HepG2 (cell line): ENCODE data around the gene HSPA5. TPM values are rescaled to one million over a fixed set of nuclear protein-coding genes. Genes with fewer than 3 reads are reported as not detected.

Experiments
- FOXA1 ChIP-seq, 2 experiments: fragments of 450-650 bp in 1 of 2; sonication (generic) in 1 of 2; formaldehyde crosslinking in 1 of 2; IDR thresholded peaks; 2 replicates each; pipeline versions ENCODE4 v1.4.0 to v1.6.1; 2016 to 2020; ENCODE audit warnings: missing genetic modification reagents in 1 of 2
- GATA4 ChIP-seq: sonication (generic); IDR thresholded peaks from 2 replicates; pipeline ENCODE4 v1.6.1; 2016; ENCODE audit warnings: antibody characterized with exemption, low read depth, borderline replicate concordance
- MATR3 ChIP-seq: sonication (generic); formaldehyde crosslinking; IDR thresholded peaks from 2 replicates; pipeline ENCODE4 v1.4.0; 2020; ENCODE audit warnings: missing genetic modification reagents
- NFIB ChIP-seq: sonication (generic); formaldehyde crosslinking; IDR thresholded peaks from 2 replicates; pipeline ENCODE4 v1.9.0; 2021; ENCODE audit warnings: missing genetic modification reagents, mild to moderate bottlenecking, borderline replicate concordance
- TAF1 ChIP-seq: sonication (generic); formaldehyde crosslinking; IDR thresholded peaks from 2 replicates; pipeline ENCODE4 v1.4.0; 2020; ENCODE audit warnings: missing genetic modification reagents
- ZBTB38 ChIP-seq: sonication (generic); formaldehyde crosslinking; IDR thresholded peaks from 2 replicates; pipeline ENCODE4 v1.5.1; 2020; ENCODE audit warnings: mild to moderate bottlenecking, missing genetic modification reagents
- ZMAT3 ChIP-seq: sonication (generic); formaldehyde crosslinking; conservative IDR thresholded peaks from 2 replicates; pipeline ENCODE4 v1.7.0; 2021; ENCODE audit warnings: missing genetic modification reagents
- ZNF251 ChIP-seq: sonication (generic); formaldehyde crosslinking; IDR thresholded peaks from 2 replicates; pipeline ENCODE4 v1.9.0; 2021; ENCODE audit warnings: mild to moderate bottlenecking, missing genetic modification reagents
- ZNF451 ChIP-seq: sonication (generic); formaldehyde crosslinking; IDR thresholded peaks from 2 replicates; pipeline ENCODE4 v1.5.0; 2020; ENCODE audit warnings: mild to moderate bottlenecking, missing genetic modification reagents
- ZNF543 ChIP-seq: sonication (generic); formaldehyde crosslinking; IDR thresholded peaks from 2 replicates; pipeline ENCODE4 v1.4.0; 2020; ENCODE audit warnings: mild to moderate bottlenecking, missing genetic modification reagents
- ZNF556 ChIP-seq: sonication (generic); formaldehyde crosslinking; IDR thresholded peaks from 2 replicates; pipeline ENCODE4 v1.4.0; 2020; ENCODE audit warnings: mild to moderate bottlenecking, missing genetic modification reagents, borderline replicate concordance
- polyA plus RNA-seq, 8 experiments: library from polyadenylated mRNA; depleted of rRNA in 3 of 8; stranded (reverse) in 7 of 8; unstranded in 1 of 8; fragments of >200 nt; fragmentation: Illumina TruSeq in 4 of 8; extraction: Trizol in 4 of 8; gene quantifications; 2 replicates each; pipeline versions ENCODE4 v1.2.1 to v1.2.3, GENCODE V29; 2011 to 2016; ENCODE audit warnings: low read depth in 4 of 8, missing spikeins in 1 of 8, mixed read lengths in 1 of 8; ENCODE audit not compliant: insufficient read depth in 1 of 8
- total RNA-seq, 5 experiments: library from RNA; depleted of rRNA; stranded (reverse); fragments of >200 nt; fragmentation: Illumina TruSeq; extraction: Trizol; gene quantifications; 2 replicates each; pipeline ENCODE4 v1.2.3, GENCODE V29; 2016; ENCODE audit warnings: low read depth in 1 of 5
- TF ChIP-seq, protein P1 (sequence below): sonication (generic); formaldehyde crosslinking; IDR thresholded peaks from 2 replicates; pipeline ENCODE4 v1.4.0; 2020; ENCODE audit warnings: missing genetic modification reagents, mild to moderate bottlenecking, borderline replicate concordance
- TF ChIP-seq, protein P2 (sequence below): sonication (generic); formaldehyde crosslinking; conservative IDR thresholded peaks from 2 replicates; pipeline ENCODE4 v1.5.0; 2020; ENCODE audit warnings: missing genetic modification reagents
- TF ChIP-seq, protein P3 (sequence below): sonication (generic); formaldehyde crosslinking; IDR thresholded peaks from 2 replicates; pipeline ENCODE4 v1.4.0; 2020; ENCODE audit warnings: missing genetic modification reagents
- TF ChIP-seq, protein P4 (sequence below): sonication (generic); formaldehyde crosslinking; IDR thresholded peaks from 2 replicates; pipeline ENCODE4 v1.5.1; 2020; ENCODE audit warnings: missing genetic modification reagents, mild to moderate bottlenecking, borderline replicate concordance
- TF ChIP-seq, protein P5 (sequence below): fragments of 450-650 bp; IDR thresholded peaks from 2 replicates; pipeline ENCODE4 v1.6.1; 2017; ENCODE audit warnings: mild to moderate bottlenecking
- TF ChIP-seq, protein P6 (sequence below): sonication (generic); formaldehyde crosslinking; IDR thresholded peaks from 2 replicates; pipeline ENCODE4 v1.5.1; 2020; ENCODE audit warnings: mild to moderate bottlenecking, moderate library complexity, missing genetic modification reagents

Gene HSPA5
- total and polyA plus RNA-seq, 2 of the 13 experiments (the other 11 are each of a cell fraction or from before 2014, with no cell fraction given) = 201 to 206 TPM

DNA sequence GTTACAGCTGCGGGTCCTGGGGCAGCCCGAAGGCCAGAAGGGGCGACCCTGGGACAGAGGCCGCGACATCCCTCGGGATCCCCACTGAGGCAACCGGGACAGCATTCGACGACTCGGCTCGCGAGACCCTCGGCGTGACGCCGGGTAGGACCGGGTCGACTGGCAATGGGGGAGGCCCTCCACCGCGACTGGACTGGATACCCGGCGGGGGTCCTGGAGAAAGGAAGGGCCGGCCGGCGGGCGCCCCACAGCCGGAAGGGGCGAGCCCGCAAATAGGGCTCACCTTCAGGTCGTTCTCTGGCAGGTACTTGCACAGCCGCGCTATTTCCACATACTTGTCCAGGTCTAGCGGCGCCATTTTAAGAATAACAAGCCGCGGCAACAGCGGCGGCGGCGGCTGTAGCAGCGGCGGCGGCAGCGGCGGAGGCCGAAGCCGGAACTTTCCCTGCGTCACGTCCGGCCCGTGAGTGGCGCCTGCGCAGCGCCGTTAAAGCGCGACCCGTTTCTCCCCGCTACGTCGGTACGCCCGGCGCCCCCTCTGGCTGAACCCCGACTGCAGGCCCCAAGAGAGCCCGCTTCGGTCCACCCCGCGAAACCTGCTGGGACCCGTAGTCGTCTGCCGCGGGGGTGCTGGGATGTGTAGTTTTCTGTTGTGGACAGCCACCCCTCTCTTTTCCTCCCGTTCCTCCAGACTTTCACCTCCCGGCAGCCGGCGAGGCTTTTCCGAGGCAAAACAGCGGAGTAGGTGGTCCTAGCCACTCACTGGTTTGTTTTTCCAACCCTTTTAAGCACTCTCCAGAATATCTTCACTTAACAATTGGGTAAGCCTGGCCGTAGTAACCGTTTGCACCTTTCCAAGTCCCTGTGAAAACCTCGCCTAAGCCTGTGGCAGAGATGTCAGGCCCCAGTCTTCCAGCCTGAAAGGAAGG lies 51.5 kb downstream of the HSPA5 start, which contains the start of gene PPP6C (continued):
- no peak for TF ChIP-seq ZNF451 (CRISPR knock-in tag)
- no peak for TF ChIP-seq NFIB (CRISPR knock-in tag)
- TF ChIP-seq ZNF543 (CRISPR knock-in tag) = no peak
- TF ChIP-seq GATA4 = 0 out of 2 replicates have a peak, but pooled peaks have one; percentile 15
- peak; percentile 65 for TF ChIP-seq TAF1 (CRISPR knock-in tag)
- TF ChIP-seq ZNF251 (CRISPR knock-in tag) = no peak
- TF ChIP-seq ZBTB38 (CRISPR knock-in tag) = peak; percentile 43; the same call in 1 of the 2 replicates
- TF ChIP-seq ZMAT3 = peak; percentile 89
- peak; percentile 70; the same call in 1 of the 2 replicates for TF ChIP-seq ZNF556 (CRISPR knock-in tag)
- TF ChIP-seq, protein P1, sequence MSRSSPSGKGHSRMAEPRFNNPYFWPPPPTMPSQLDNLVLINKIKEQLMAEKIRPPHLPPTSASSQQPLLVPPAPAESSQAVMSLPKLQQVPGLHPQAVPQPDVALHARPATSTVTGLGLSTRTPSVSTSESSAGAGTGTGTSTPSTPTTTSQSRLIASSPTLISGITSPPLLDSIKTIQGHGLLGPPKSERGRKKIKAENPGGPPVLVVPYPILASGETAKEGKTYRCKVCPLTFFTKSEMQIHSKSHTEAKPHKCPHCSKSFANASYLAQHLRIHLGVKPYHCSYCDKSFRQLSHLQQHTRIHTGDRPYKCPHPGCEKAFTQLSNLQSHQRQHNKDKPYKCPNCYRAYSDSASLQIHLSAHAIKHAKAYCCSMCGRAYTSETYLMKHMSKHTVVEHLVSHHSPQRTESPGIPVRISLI (CRISPR knock-in tag) = no peak
- TF ChIP-seq, protein P2, sequence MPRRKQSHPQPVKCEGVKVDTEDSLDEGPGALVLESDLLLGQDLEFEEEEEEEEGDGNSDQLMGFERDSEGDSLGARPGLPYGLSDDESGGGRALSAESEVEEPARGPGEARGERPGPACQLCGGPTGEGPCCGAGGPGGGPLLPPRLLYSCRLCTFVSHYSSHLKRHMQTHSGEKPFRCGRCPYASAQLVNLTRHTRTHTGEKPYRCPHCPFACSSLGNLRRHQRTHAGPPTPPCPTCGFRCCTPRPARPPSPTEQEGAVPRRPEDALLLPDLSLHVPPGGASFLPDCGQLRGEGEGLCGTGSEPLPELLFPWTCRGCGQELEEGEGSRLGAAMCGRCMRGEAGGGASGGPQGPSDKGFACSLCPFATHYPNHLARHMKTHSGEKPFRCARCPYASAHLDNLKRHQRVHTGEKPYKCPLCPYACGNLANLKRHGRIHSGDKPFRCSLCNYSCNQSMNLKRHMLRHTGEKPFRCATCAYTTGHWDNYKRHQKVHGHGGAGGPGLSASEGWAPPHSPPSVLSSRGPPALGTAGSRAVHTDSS (CRISPR knock-in tag) = no peak
- TF ChIP-seq MATR3 (CRISPR knock-in tag) = no peak
- TF ChIP-seq, protein P3, sequence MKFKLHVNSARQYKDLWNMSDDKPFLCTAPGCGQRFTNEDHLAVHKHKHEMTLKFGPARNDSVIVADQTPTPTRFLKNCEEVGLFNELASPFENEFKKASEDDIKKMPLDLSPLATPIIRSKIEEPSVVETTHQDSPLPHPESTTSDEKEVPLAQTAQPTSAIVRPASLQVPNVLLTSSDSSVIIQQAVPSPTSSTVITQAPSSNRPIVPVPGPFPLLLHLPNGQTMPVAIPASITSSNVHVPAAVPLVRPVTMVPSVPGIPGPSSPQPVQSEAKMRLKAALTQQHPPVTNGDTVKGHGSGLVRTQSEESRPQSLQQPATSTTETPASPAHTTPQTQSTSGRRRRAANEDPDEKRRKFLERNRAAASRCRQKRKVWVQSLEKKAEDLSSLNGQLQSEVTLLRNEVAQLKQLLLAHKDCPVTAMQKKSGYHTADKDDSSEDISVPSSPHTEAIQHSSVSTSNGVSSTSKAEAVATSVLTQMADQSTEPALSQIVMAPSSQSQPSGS (CRISPR knock-in tag) = peak; percentile 82
- TF ChIP-seq, protein P4, sequence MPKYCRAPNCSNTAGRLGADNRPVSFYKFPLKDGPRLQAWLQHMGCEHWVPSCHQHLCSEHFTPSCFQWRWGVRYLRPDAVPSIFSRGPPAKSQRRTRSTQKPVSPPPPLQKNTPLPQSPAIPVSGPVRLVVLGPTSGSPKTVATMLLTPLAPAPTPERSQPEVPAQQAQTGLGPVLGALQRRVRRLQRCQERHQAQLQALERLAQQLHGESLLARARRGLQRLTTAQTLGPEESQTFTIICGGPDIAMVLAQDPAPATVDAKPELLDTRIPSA (CRISPR knock-in tag) = peak; percentile 44; the same call in 1 of the 2 replicates
- TF ChIP-seq, protein P5, sequence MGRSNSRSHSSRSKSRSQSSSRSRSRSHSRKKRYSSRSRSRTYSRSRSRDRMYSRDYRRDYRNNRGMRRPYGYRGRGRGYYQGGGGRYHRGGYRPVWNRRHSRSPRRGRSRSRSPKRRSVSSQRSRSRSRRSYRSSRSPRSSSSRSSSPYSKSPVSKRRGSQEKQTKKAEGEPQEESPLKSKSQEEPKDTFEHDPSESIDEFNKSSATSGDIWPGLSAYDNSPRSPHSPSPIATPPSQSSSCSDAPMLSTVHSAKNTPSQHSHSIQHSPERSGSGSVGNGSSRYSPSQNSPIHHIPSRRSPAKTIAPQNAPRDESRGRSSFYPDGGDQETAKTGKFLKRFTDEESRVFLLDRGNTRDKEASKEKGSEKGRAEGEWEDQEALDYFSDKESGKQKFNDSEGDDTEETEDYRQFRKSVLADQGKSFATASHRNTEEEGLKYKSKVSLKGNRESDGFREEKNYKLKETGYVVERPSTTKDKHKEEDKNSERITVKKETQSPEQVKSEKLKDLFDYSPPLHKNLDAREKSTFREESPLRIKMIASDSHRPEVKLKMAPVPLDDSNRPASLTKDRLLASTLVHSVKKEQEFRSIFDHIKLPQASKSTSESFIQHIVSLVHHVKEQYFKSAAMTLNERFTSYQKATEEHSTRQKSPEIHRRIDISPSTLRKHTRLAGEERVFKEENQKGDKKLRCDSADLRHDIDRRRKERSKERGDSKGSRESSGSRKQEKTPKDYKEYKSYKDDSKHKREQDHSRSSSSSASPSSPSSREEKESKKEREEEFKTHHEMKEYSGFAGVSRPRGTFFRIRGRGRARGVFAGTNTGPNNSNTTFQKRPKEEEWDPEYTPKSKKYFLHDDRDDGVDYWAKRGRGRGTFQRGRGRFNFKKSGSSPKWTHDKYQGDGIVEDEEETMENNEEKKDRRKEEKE = no peak
- TF ChIP-seq, protein P6, sequence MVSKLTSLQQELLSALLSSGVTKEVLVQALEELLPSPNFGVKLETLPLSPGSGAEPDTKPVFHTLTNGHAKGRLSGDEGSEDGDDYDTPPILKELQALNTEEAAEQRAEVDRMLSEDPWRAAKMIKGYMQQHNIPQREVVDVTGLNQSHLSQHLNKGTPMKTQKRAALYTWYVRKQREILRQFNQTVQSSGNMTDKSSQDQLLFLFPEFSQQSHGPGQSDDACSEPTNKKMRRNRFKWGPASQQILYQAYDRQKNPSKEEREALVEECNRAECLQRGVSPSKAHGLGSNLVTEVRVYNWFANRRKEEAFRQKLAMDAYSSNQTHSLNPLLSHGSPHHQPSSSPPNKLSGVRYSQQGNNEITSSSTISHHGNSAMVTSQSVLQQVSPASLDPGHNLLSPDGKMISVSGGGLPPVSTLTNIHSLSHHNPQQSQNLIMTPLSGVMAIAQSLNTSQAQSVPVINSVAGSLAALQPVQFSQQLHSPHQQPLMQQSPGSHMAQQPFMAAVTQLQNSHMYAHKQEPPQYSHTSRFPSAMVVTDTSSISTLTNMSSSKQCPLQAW = no peak
- no peak for TF ChIP-seq FOXA1 (IDR thresholded peaks at IDR 0.05)
- TF ChIP-seq FOXA1 (CRISPR knock-in tag; IDR thresholded peaks at IDR 0.05) = peak; percentile 56; the same call in 1 of the 2 replicates
